ENCODE data around the gene TEX52. TPM values are rescaled to one million over a fixed set of nuclear protein-coding genes. Genes with fewer than 3 reads are reported as not detected.

The TEX52 gene
- total RNA-seq, 4 donors from 2014 or later: not detected

- H3K4me1 ChIP-seq: peaks cover 13 to 29% (median 14%) of the 10 kb centered on the region in 4 donors
- intact Hi-C loops (cut with DNase I; ENCODE audit: low total_unique reads): no loop called here
- peak overlapping the region; percentile 89 to 95 (median 91) for H3K27ac ChIP-seq
- H3K27me3 ChIP-seq: no peaks in the 10 kb centered on the region
- 52 to 71% methylated on average over 4 to 5 of the region's 5 CpGs for WGBS, 2 donors (ENCODE audit: low coverage in 1 of 2)
- H3K36me3 ChIP-seq: no peaks in the 10 kb centered on the region
- TF ChIP-seq POLR2A (IDR thresholded peaks at IDR 0.05) (no peak), CTCF (IDR thresholded peaks at IDR 0.05) (peak in 1 of 5 experiments; percentile 14)
- no peaks in the 10 kb centered on the region for H3K9me3 ChIP-seq
- in situ Hi-C loops (cut with MboI; ENCODE audit: low pct_ligation_motif_present in 1 of 4, low pct_unique_long_range_greater_than_20kb in 1 of 4, low sequenced_read_pairs in 3 of 4): no loop called here
- H3K4me3 ChIP-seq: peak overlapping the region in 3 of 4 donors; percentile 48 to 91 (median 59)
- DNase-seq: no peak
These were observed 45.0 kb downstream of the TEX52 start for GRCh38 chr12:2811801-2812200.

GRCh38 chr12:2806700-2807099 is 50.1 kb downstream of the TEX52 start:
- intact Hi-C loops (cut with DNase I; ENCODE audit: low total_unique reads): no loop called here
- WGBS, 2 donors (ENCODE audit: low coverage in 1 of 2): 89% methylated on average over 6 of the region's 6 CpGs; no CpG with 5 or more reads in 1 of the 2 donors
- in situ Hi-C loops (cut with MboI; ENCODE audit: low pct_ligation_motif_present in 1 of 4, low pct_unique_long_range_greater_than_20kb in 1 of 4, low sequenced_read_pairs in 3 of 4): no loop called here

GRCh38 chr12:2805143-2805520 is 51.7 kb downstream of the TEX52 start:
- Histone ChIP-seq H3K27ac (no peak overlapping the region), H3K4me1 (no peaks in the 10 kb centered on the region), H3K27me3 (no peaks in the 10 kb centered on the region), H3K4me3 (no peak overlapping the region), H3K9me3 (no peaks in the 10 kb centered on the region), H3K36me3 (peaks cover 0 to 35% (median 12%) of the 10 kb centered on the region in 4 donors)
- in situ Hi-C loops (cut with MboI; ENCODE audit: low pct_ligation_motif_present in 1 of 4, low pct_unique_long_range_greater_than_20kb in 1 of 4, low sequenced_read_pairs in 3 of 4): no loop called here
- WGBS, 2 donors (ENCODE audit: low coverage in 1 of 2): 56 to 58% methylated on average over 2 of the region's 2 CpGs
- intact Hi-C loops (cut with DNase I; ENCODE audit: low total_unique reads): no loop called here
- no peak for DNase-seq
- no peak for TF ChIP-seq POLR2A (IDR thresholded peaks at IDR 0.05)
- TF ChIP-seq EP300 (IDR thresholded peaks at IDR 0.05; ENCODE audit: low read depth): no peak
- TF ChIP-seq CTCF (IDR thresholded peaks at IDR 0.05): no peak
- no peak for TF ChIP-seq POLR2AphosphoS5 (IDR thresholded peaks at IDR 0.05)

More at GRCh38 chr12:2806700-2807099, 50.1 kb downstream of the TEX52 start:
- no peak for DNase-seq
- H3K9me3 ChIP-seq: no peaks in the 10 kb centered on the region
- H3K36me3 ChIP-seq: peaks cover 0 to 19% (median 6%) of the 10 kb centered on the region in 4 donors
- H3K27ac ChIP-seq: no peak overlapping the region
- H3K4me3 ChIP-seq: no peak overlapping the region
- TF ChIP-seq EP300 (IDR thresholded peaks at IDR 0.05; ENCODE audit: low read depth) (no peak), POLR2A (IDR thresholded peaks at IDR 0.05) (no peak), CTCF (IDR thresholded peaks at IDR 0.05) (no peak), POLR2AphosphoS5 (IDR thresholded peaks at IDR 0.05) (no peak)
- H3K4me1 ChIP-seq: peaks cover 0 to 3% (median 3%) of the 10 kb centered on the region in 4 donors
- no peaks in the 10 kb centered on the region for H3K27me3 ChIP-seq

- peak overlapping the region in 1 of 4 donors; percentile 10 for H3K27ac ChIP-seq
- TF ChIP-seq EP300 (IDR thresholded peaks at IDR 0.05; ENCODE audit: low read depth): no peak
- no peak for TF ChIP-seq POLR2AphosphoS5 (IDR thresholded peaks at IDR 0.05)
- no peak for TF ChIP-seq POLR2A (IDR thresholded peaks at IDR 0.05)
- no peak for TF ChIP-seq CTCF (IDR thresholded peaks at IDR 0.05)
- WGBS, 2 donors (ENCODE audit: low coverage in 1 of 2): 58% methylated on average over 5 of the region's 5 CpGs; no CpG with 5 or more reads in 1 of the 2 donors
- intact Hi-C loops (cut with DNase I; ENCODE audit: low total_unique reads): no loop called here
- H3K27me3 ChIP-seq: no peaks in the 10 kb centered on the region
- H3K4me1 ChIP-seq: no peaks in the 10 kb centered on the region
- H3K9me3 ChIP-seq: no peaks in the 10 kb centered on the region
- no peak overlapping the region for H3K4me3 ChIP-seq
- H3K36me3 ChIP-seq: peaks cover 0 to 41% (median 15%) of the 10 kb centered on the region in 4 donors
- DNase-seq: no peak
- in situ Hi-C loops (cut with MboI; ENCODE audit: low pct_ligation_motif_present in 1 of 4, low pct_unique_long_range_greater_than_20kb in 1 of 4, low sequenced_read_pairs in 3 of 4): no loop called here
These were observed 52.3 kb downstream of the TEX52 start for GRCh38 chr12:2804393-2805142.
